CD4-positive, alpha-beta T cell treated with Interleukin-4 for 1 hour (primary cell): ENCODE results near the gene IL36B.

ENCODE experiments used
- DNase-seq, 2 donors: peaks; one replicate each; pipeline ENCODE4 v3.0.0-alpha.2; 2020 to 2022

IL36B gene

GRCh38 chr2:113005030-113005509 is 47.6 kb downstream of the IL36B start, which contains the start of gene IL36A:
Gene IL36A (plus strand): TSS chr2:113005459. CDS start chr2:113005872, 413 bp downstream.
- no peak for DNase-seq

DNA sequence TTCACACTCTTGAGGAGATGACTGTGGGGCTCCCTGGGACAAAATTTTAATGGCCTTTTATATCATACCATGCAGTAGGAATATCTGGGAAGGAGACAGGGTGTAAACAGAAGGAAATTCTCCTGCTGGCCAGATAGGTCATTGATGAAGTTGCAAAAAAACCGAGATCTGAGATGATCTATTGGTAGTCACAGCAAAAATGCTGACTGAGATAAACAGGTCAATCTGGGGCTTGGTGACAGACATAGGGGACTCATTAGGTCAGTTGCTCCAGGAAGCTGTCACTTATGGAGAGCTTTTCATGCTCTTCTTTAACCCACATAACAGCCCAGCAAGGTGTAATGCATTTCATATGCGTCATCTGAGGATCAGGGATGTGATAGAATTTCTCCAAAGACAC is 50.0 kb downstream of the IL36B start:
- DNase-seq = no peak

DNA sequence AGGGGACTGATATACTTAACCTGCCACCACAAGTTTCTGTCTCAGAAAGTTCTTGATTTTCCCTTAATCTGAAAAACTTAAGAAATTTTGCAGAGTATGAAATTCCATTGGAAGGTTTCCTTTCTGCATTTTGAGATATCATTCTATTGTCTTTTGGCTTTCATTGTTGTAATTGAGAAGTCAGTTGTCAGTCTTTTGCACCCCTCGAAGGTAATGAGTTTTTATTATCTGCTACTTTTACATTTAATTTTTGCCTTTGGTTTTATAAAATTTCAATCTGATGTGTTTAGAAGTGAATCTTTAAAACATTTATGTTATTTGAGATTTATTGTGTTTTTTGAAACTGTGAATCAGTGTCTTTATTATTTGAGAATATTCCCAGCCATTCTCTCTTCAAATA is 52.2 kb downstream of the IL36B start:
- no peak for DNase-seq

DNA sequence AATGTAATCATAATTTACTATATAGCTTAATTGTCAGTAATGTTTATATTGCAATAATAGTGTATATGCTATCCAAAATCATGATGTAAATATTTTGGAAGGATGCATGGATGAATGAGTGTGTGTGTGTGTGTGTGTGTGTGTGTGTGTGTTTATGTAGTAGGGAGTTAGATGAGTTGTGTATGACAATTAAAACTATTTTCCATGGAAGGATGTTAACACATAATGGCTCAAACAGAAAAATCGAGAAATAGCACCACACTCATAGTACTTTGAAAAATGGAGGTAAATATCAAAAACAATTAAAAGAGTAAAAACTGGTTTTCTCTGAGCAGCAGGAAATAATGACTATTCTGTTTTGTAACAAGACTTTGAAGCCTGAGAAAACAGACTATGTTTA is 55.5 kb downstream of the IL36B start:
- DNase-seq = peak in 1 of 2 donors; percentile 2

DNA sequence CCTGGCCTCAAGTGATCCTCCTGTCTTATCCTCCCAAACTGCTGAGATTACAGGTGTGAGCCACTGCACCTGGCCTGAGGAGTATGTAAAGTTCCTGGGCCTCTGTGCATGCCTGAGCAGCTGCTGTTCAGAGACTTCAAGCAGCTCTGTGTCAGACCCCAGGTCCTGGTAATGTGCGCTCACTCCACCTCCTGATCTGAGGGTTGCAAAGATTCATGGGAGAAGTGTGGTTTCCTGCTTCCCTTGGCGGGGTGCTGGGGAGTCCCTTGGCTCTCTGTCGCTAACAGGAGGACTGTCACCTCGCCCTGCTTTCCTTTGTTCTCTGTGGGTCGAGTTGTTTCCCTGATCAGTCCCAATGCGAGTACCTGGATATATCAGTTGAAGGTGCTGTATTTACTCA is 56.0 kb downstream of the IL36B start:
- peak; percentile 74 to 81 for DNase-seq

GRCh38 chr2:112995346-112995920 is 57.2 kb downstream of the IL36B start:
- peak in 1 of 2 donors; percentile 15 for DNase-seq

GRCh38 chr2:112994648-112995047 is 58.0 kb downstream of the IL36B start:
- no peak for DNase-seq

GRCh38 chr2:112993831-112994230 is 58.8 kb downstream of the IL36B start:
- DNase-seq = no peak

- no peak for DNase-seq
Measured at GRCh38 chr2:112989611-112990010, 63.1 kb downstream of the IL36B start.

DNA sequence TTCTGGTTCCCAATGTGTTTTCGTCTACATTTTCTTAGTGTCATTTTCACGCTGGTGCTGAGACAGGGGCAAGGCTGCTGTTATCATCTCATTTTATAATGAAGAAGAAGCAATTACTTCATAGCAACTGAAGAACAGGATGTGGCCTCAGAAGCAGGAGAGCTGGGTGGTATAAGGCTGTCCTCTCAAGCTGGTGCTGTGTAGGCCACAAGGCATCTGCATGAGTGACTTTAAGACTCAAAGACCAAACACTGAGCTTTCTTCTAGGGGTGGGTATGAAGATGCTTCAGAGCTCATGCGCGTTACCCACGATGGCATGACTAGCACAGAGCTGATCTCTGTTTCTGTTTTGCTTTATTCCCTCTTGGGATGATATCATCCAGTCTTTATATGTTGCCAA is 67.6 kb downstream of the IL36B start:
- DNase-seq = peak; percentile 23

GRCh38 chr2:112980537-112980936 is 72.1 kb downstream of the IL36B start:
- DNase-seq = no peak

- DNase-seq = no peak
Measured at GRCh38 chr2:112979731-112980130, 72.9 kb downstream of the IL36B start.

DNA sequence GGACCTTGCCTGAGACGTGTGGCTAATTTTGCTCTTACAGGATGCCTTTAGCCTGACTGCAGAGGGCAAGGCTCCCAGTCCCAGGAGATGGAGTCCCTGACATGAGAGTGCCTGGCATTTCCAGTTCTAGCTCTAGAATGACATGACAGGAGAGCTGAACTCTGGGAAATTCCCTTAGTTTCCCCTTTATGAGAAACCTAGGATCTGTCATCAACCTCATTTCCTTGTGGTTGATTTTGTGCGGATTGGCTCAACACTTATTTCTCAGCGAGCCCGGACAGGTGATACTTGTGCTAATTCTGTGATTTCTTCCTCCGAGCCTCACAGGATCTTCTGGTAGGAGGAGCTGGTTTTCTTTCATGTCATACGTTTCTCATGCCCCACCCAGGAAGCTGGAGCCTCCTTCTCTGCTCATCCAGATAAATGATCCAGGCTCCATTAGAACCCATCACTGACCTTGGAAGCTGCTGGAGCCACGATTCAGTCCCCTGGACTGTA is 75.1 kb downstream of the IL36B start, which contains the start of gene IL36G:
TSS of gene IL36G (plus strand) at position 448 of the 498 bp plus-strand sequence. CDS start 633 bp downstream, outside the sequence.
- no peak for DNase-seq
